ENCODE results near the gene AAK1.

- TF ChIP-seq ZNF274 (IDR thresholded peaks at IDR 0.05; ENCODE audit: low read depth, low read length) (no peak), YY1 (IDR thresholded peaks at IDR 0.05; ENCODE audit: insufficient read depth, insufficient read length) (no peak), SUZ12 (IDR thresholded peaks at IDR 0.05; ENCODE audit: extremely low read depth, insufficient read depth, insufficient read length) (no peak)
These were observed 107.7 kb downstream of the AAK1 start for GRCh38 chr2:69535817-69536241.

Measured in NT2/D1 (cell line).